SK-N-SH (cell line): Measurements from ENCODE around the gene GPNMB. TPM values are rescaled to one million over a fixed set of nuclear protein-coding genes. Genes with fewer than 3 reads are reported as not detected.

Experiments
- CTCF ChIA-PET: fragments of 300-600, 350-600 bp; formaldehyde crosslinking; extraction: SDS; loops from one replicate; lab custom pipeline; 2021; lab: Yijun Ruan, JAX
- POLR2A ChIA-PET: fragments of 350-600 bp; sonication (Branson Sonifier 250); formaldehyde crosslinking; extraction: SDS; loops from one replicate; lab custom pipeline; 2020; ENCODE audit warnings: antibody characterized with exemption, inconsistent platforms; lab: Yijun Ruan, JAX
- DNase-seq: peaks from one replicate; pipeline ENCODE4 v3.0.0; 2012
- H2AFZ ChIP-seq: fragments of 200-600 bp; sonication (generic); 2 replicates; pipeline ENCODE4 v1.8.1; 2016; ENCODE audit warnings: antibody characterized with exemption, mild to moderate bottlenecking, low read depth
- H3F3A ChIP-seq: fragments of 200-600 bp; sonication (generic); replicated peaks from 2 replicates; pipeline ENCODE3; 2016; ENCODE audit warnings: antibody characterized with exemption, mild to moderate bottlenecking; ENCODE audit not compliant: insufficient read depth
- H3K27ac ChIP-seq, 2 experiments: fragments of 200-500 bp in 1 of 2; fragments of 200-600 bp in 1 of 2; sonication (Bioruptor generic) in 1 of 2; sonication (generic), shearing (Covaris generic) in 1 of 2; 2 replicates each; pipeline versions ENCODE4 v1.5.1 to v1.6.1; 2014 to 2016; ENCODE audit warnings: low read depth in 2 of 2, inconsistent platforms in 1 of 2, low read length in 1 of 2, mild to moderate bottlenecking in 1 of 2, mixed read lengths in 1 of 2
- H3K27me3 ChIP-seq: fragments of 200-600 bp; sonication (generic), shearing (Covaris generic); 2 replicates; pipeline ENCODE4 v1.6.1; 2016; ENCODE audit warnings: mixed run types; ENCODE audit not compliant: insufficient read depth
- H3K36me3 ChIP-seq, 2 experiments: fragments of 200-500 bp in 1 of 2; fragments of 200-600 bp in 1 of 2; sonication (Bioruptor generic) in 1 of 2; sonication (generic) in 1 of 2; replicated peaks in 1 of 2; 2 replicates each; pipeline versions ENCODE3 to v1.5.1; 2014 to 2016; ENCODE audit warnings: low read length in 1 of 2, mild to moderate bottlenecking in 1 of 2; ENCODE audit not compliant: insufficient read depth in 2 of 2, control insufficient read depth in 1 of 2
- H3K4me1 ChIP-seq, 2 experiments: fragments of 200-500 bp in 1 of 2; fragments of 200-600 bp in 1 of 2; sonication (Bioruptor generic) in 1 of 2; sonication (generic), shearing (Covaris generic) in 1 of 2; 2 replicates each; pipeline versions ENCODE4 v1.5.1 to v1.6.1; 2014 to 2016; ENCODE audit warnings: low read depth in 1 of 2, low read length in 1 of 2, mixed run types in 1 of 2; ENCODE audit not compliant: insufficient read depth in 2 of 2, control insufficient read depth in 1 of 2
- H3K4me2 ChIP-seq: fragments of 200-600 bp; sonication (generic), shearing (Covaris generic); 2 replicates; pipeline ENCODE4 v1.6.1; 2017; ENCODE audit warnings: mixed run types
- H3K4me3 ChIP-seq, 2 experiments: fragments of 200-500 bp in 1 of 2; fragments of 200-600 bp in 1 of 2; sonication (Bioruptor generic) in 1 of 2; sonication (generic), shearing (Covaris generic) in 1 of 2; 2 replicates each; pipeline versions ENCODE4 v1.5.1 to v1.8.1; 2014 to 2016; ENCODE audit warnings: low read depth in 2 of 2, inconsistent platforms in 1 of 2, low read length in 1 of 2, mild to moderate bottlenecking in 1 of 2, mixed read lengths in 1 of 2, moderate library complexity in 1 of 2
- H3K79me2 ChIP-seq: fragments of 200-600 bp; sonication (generic); 2 replicates; pipeline ENCODE4 v1.8.1; 2017; ENCODE audit warnings: mild to moderate bottlenecking; ENCODE audit not compliant: insufficient read depth
- H3K9ac ChIP-seq: fragments of 200-600 bp; sonication (generic); 2 replicates; pipeline ENCODE4 v1.6.1; 2017; ENCODE audit warnings: mixed run types
- H3K9me2 ChIP-seq: fragments of 200-600 bp; sonication (generic); 2 replicates; pipeline ENCODE4 v1.6.1; 2017; ENCODE audit warnings: mixed run types
- H3K9me3 ChIP-seq: fragments of 200-600 bp; sonication (generic); 2 replicates; pipeline ENCODE4 v1.6.1; 2017; ENCODE audit warnings: mixed run types, mild to moderate bottlenecking, moderate library complexity
- H4K20me1 ChIP-seq: fragments of 200-600 bp; sonication (generic); 2 replicates; pipeline ENCODE4 v1.6.1; 2017; ENCODE audit warnings: mild to moderate bottlenecking, mixed run types; ENCODE audit not compliant: insufficient read depth
- EZH2phosphoT487 ChIP-seq: fragments of 200-600 bp; sonication (generic); IDR thresholded peaks from 2 replicates; pipeline ENCODE4 v1.6.1; 2017; ENCODE audit warnings: low read depth, mixed run types, mild to moderate bottlenecking, antibody characterized with exemption, moderate library complexity, borderline replicate concordance
- FOSL2 ChIP-seq: IDR thresholded peaks from 2 replicates; pipeline ENCODE4 v1.4.0; 2012; ENCODE audit warnings: low read depth, mild to moderate bottlenecking, moderate library complexity, borderline replicate concordance
- FOXJ3 ChIP-seq: sonication (generic); formaldehyde crosslinking; IDR thresholded peaks from 2 replicates; pipeline ENCODE4 v1.5.1; 2020; ENCODE audit warnings: mild to moderate bottlenecking, missing genetic modification reagents
- FOXM1 ChIP-seq: IDR thresholded peaks from 2 replicates; pipeline ENCODE4 v1.4.0; 2012; ENCODE audit warnings: low read depth, mild to moderate bottlenecking
- GATA2 ChIP-seq: sonication (generic); formaldehyde crosslinking; IDR thresholded peaks from 2 replicates; pipeline ENCODE4 v1.5.0; 2020; ENCODE audit warnings: mild to moderate bottlenecking, missing genetic modification reagents
- JUND ChIP-seq: IDR thresholded peaks from 2 replicates; pipeline ENCODE4 v1.4.0; 2012
- NFIC ChIP-seq: IDR thresholded peaks from 2 replicates; pipeline ENCODE4 v1.4.0; 2012; ENCODE audit warnings: borderline replicate concordance
- POLR2AphosphoS5 ChIP-seq: IDR thresholded peaks from 2 replicates; pipeline ENCODE4 v1.6.1; 2012; ENCODE audit warnings: low read depth, low read length
- RCOR1 ChIP-seq: fragments of 150-350 bp; IDR thresholded peaks from 2 replicates; pipeline ENCODE4 v1.6.1; 2017; ENCODE audit warnings: antibody characterized with exemption, low read length
- RFX5 ChIP-seq: IDR thresholded peaks from 2 replicates; pipeline ENCODE4 v1.6.1; 2012; ENCODE audit warnings: mild to moderate bottlenecking, improper control_type of control experiment, low read length
- RXRA ChIP-seq: IDR thresholded peaks from 2 replicates; pipeline ENCODE4 v1.4.0; 2012; ENCODE audit warnings: low read depth, mild to moderate bottlenecking, borderline replicate concordance
- SMC3 ChIP-seq: IDR thresholded peaks from 2 replicates; pipeline ENCODE4 v1.6.1; 2012; ENCODE audit warnings: low read depth, low read length, improper control_type of control experiment
- TAF1 ChIP-seq: IDR thresholded peaks from 2 replicates; pipeline ENCODE4 v1.6.1; 2012; ENCODE audit warnings: low read depth, mild to moderate bottlenecking, low read length, moderate library complexity, borderline replicate concordance
- YY1 ChIP-seq: IDR thresholded peaks from 2 replicates; pipeline ENCODE4 v1.4.0; 2012; ENCODE audit warnings: low read depth, mild to moderate bottlenecking
- WGBS: methylation state at CpG from one replicate; pipeline ENCODE4 v1.1.6; 2017; ENCODE audit warnings: low lambda C conversion rate; 5-methylcytosine and 5-hydroxymethylcytosine counted together
- polyA plus RNA-seq, 3 experiments: library from polyadenylated mRNA; depleted of rRNA; stranded (reverse); fragments of >200 nt; gene quantifications; 2 replicates each; pipeline ENCODE4 v1.2.3, GENCODE V29; 2012
- TF ChIP-seq, protein P1 (sequence below): IDR thresholded peaks from 2 replicates; pipeline ENCODE4; 2012
- TF ChIP-seq, protein P2 (sequence below): IDR thresholded peaks from 2 replicates; pipeline ENCODE4 v1.4.0; 2012; ENCODE audit warnings: low read depth, borderline replicate concordance
- TF ChIP-seq, protein P3 (sequence below): fragments of 150-350 bp; IDR thresholded peaks from 2 replicates; pipeline ENCODE4 v1.6.1; 2016; ENCODE audit warnings: mild to moderate bottlenecking, low read depth, low read length
- TF ChIP-seq, protein P4 (sequence below): IDR thresholded peaks from 2 replicates; pipeline ENCODE4 v1.4.0; 2012; ENCODE audit warnings: low read depth

Gene GPNMB
- polyA plus RNA-seq, 1 of the 3 experiments (the other 2 are of a cell fraction): 13.8 TPM

DNA sequence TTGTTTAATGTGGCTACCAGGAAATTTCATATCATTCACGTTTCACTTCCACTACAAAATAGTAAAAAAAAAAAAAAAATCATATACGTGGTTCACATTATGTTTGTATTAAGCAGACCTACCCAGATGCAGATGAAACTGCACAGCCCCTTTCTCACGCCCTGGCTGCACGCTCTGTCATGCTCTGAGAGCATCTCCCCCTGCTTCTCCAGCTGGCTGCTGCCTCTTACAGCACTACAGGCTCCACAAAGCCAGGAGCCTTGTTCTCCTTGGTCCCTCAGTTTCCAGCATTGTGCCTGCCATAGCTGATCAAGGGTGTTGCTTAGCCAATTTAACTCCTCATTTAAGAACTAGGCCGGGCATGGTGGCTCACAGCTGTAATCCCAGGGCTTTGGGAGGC is 6.9 kb upstream of the GPNMB start:
- no peak for DNase-seq
- POLR2A ChIA-PET: no interaction called here
- Histone ChIP-seq H3K9ac (no peak overlapping the region), H4K20me1 (no peaks in the 10 kb centered on the region), H3K4me3 (no peak overlapping the region), H3K79me2 (no peaks in the 10 kb centered on the region), H3K27ac (no peak overlapping the region), H3K4me2 (no peak overlapping the region), H3K9me2 (no peaks in the 10 kb centered on the region), H3K27me3 (no peaks in the 10 kb centered on the region), H3K9me3 (no peaks in the 10 kb centered on the region), H3F3A (peaks cover 4% of the 10 kb centered on the region), H3K36me3 (no peaks in the 10 kb centered on the region), H3K4me1 (no peaks in the 10 kb centered on the region; a peak in 1 of 4 replicates), H2AFZ (no peak overlapping the region)
- CTCF ChIA-PET: interaction anchor here (0.9 to 1.9 kb wide), 5 partner anchors 14 to 28 kb away, joined by 3 to 8 read pairs (median 3); no protein-coding TSS in a partner anchor
- TF ChIP-seq, protein P1, sequence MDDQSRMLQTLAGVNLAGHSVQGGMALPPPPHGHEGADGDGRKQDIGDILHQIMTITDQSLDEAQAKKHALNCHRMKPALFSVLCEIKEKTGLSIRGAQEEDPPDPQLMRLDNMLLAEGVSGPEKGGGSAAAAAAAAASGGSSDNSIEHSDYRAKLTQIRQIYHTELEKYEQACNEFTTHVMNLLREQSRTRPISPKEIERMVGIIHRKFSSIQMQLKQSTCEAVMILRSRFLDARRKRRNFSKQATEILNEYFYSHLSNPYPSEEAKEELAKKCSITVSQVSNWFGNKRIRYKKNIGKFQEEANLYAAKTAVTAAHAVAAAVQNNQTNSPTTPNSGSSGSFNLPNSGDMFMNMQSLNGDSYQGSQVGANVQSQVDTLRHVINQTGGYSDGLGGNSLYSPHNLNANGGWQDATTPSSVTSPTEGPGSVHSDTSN: no peak
- TF ChIP-seq NFIC (no peak), RXRA (no peak), SMC3 (no peak), JUND (no peak), POLR2AphosphoS5 (no peak), RCOR1 (no peak), FOXM1 (no peak), GATA2 (CRISPR knock-in tag) (no peak), YY1 (no peak), EZH2phosphoT487 (no peak), FOXJ3 (no peak), TAF1 (no peak), FOSL2 (no peak), RFX5 (no peak)
- TF ChIP-seq, protein P2, sequence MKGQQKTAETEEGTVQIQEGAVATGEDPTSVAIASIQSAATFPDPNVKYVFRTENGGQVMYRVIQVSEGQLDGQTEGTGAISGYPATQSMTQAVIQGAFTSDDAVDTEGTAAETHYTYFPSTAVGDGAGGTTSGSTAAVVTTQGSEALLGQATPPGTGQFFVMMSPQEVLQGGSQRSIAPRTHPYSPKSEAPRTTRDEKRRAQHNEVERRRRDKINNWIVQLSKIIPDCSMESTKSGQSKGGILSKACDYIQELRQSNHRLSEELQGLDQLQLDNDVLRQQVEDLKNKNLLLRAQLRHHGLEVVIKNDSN: no peak
- TF ChIP-seq, protein P3, sequence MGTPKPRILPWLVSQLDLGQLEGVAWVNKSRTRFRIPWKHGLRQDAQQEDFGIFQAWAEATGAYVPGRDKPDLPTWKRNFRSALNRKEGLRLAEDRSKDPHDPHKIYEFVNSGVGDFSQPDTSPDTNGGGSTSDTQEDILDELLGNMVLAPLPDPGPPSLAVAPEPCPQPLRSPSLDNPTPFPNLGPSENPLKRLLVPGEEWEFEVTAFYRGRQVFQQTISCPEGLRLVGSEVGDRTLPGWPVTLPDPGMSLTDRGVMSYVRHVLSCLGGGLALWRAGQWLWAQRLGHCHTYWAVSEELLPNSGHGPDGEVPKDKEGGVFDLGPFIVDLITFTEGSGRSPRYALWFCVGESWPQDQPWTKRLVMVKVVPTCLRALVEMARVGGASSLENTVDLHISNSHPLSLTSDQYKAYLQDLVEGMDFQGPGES: no peak
- TF ChIP-seq, protein P4, sequence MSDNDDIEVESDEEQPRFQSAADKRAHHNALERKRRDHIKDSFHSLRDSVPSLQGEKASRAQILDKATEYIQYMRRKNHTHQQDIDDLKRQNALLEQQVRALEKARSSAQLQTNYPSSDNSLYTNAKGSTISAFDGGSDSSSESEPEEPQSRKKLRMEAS: no peak
- WGBS: 81% methylated on average over 5 of the region's 5 CpGs
